GM12801 (cell line): ENCODE results near the gene MRPL43.

ENCODE experiments used
- TF ChIP-seq, protein P1 (sequence below): IDR thresholded peaks from one replicate; pipeline ENCODE4 v1.5.1; 2011; ENCODE audit warnings: control low read depth; ENCODE audit not compliant: insufficient read length; ENCODE audit errors: extremely low read depth

MRPL43 gene

GRCh38 chr10:100968863-100969186 lies 18.5 kb downstream of the MRPL43 start:
- TF ChIP-seq, protein P1, sequence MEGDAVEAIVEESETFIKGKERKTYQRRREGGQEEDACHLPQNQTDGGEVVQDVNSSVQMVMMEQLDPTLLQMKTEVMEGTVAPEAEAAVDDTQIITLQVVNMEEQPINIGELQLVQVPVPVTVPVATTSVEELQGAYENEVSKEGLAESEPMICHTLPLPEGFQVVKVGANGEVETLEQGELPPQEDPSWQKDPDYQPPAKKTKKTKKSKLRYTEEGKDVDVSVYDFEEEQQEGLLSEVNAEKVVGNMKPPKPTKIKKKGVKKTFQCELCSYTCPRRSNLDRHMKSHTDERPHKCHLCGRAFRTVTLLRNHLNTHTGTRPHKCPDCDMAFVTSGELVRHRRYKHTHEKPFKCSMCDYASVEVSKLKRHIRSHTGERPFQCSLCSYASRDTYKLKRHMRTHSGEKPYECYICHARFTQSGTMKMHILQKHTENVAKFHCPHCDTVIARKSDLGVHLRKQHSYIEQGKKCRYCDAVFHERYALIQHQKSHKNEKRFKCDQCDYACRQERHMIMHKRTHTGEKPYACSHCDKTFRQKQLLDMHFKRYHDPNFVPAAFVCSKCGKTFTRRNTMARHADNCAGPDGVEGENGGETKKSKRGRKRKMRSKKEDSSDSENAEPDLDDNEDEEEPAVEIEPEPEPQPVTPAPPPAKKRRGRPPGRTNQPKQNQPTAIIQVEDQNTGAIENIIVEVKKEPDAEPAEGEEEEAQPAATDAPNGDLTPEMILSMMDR: no peak

- TF ChIP-seq, protein P1: no peak
Measured at GRCh38 chr10:100968062-100968736, 19.1 kb downstream of the MRPL43 start.

DNA sequence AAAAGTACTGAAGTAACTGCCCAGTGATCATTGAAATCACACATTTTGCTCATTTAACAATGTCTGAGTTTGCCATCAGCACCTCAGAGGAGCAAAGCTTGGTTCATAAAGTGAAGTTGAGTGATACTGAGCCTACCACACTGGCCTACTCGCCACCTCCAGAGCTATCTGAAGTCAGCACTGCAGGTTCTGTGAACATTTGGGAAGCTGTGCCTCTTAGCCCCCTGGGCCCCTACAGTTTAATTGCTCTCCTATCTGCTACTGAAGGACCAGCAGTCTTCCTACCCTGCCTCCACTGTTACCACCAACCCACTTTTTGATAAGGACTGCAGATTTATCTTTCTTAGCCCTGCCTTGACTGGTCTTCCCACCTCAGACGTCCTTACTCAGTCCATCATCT lies 20.0 kb downstream of the MRPL43 start:
- TF ChIP-seq, protein P1: no peak

DNA sequence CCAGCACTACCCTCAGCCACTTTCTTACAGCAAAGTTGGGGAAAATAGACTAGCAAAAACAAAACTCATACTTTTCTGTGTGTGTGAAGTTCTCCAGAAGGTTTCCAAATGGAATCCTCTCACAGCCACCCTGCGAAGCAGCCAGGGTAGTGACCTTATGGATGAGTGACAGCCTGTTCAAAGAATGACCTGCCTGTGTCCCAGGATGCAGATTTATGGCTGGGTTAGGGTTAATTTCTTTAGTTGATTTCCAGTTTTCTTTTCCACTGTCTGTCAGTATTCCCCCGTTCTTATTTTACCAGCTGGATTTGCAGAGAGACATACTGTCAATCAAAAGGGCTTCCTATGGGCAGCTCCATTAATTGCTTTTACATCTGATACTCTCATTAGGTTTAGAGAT lies 20.4 kb downstream of the MRPL43 start:
- TF ChIP-seq, protein P1: no peak

- TF ChIP-seq, protein P1: no peak
Measured at GRCh38 chr10:100965820-100966219, 21.5 kb downstream of the MRPL43 start.

DNA sequence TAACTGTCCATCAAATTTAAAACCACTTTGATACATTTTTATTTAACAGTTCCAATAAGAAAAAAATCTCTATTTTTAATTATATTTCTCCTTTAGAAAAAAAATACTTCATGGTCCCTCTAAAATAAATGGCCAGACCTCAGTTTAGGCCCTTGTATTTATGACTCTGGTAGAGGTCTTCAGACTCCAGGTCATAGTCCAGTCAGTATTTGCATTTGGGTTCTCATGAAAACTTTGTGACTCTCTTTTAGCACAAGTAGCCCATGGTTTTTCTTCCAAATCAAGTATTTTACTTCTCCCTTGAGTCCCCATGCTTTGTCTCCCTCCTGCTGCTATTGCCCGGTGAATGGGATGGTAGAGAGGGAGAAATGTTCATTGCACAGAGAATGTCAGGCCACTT lies 23.5 kb downstream of the MRPL43 start:
- TF ChIP-seq, protein P1: no peak

DNA sequence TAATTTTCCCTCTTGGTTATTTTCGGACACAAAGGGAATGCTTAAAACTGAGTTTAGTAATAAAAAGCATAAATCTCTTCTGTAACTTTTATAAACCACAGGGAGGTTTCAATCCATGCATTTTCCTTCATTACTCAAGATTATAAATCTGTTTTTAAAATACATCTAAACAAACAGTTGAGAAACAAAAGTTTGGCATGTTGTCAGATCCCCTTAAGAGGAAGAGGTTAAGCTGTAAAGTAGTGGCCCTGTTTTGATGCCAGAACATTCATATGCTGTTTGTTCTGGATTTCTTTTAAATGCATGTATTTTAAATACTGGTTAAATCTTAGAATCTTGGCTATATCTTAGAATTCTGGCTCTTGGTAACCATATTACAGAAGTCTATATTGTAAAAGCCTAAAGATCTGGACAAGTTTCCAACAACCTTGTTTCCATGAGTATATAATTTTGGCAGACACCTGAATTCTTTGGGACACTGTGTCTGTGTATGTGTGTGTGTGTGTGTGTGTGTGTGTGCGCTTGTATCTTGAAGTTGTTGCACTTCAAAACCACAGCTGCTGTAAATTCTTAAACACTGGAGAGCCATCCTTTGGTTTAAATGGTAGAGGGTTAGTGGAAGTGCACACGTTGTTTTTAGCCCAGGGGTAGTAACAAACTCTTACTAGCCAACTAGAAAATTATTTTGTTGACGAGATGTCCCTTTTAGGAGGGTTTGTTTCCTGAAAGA lies 24.8 kb downstream of the MRPL43 start:
- TF ChIP-seq, protein P1: no peak
